ENCODE measurements around the gene COL6A6.

DNA sequence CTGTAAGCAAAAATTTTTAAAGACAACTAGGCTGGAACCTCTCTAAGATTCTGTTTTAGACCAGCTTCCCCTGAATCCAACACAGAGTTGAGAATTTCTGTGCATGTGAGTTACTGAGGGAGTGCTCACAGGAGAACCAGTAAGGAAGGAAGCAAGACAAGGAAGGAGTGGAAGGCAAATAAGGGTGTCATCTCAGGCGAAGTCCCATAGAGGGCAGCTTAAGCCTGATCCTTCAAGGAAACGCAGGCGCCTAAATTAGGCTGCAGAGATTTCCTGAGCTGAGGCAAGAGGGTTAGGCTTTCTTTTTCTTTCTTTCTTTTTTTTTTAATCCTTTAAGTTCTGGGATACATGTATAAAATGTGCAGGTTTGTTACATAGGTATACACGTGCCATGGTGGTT lies 36.2 kb upstream of the COL6A6 start:
- TF ChIP-seq, protein P1, sequence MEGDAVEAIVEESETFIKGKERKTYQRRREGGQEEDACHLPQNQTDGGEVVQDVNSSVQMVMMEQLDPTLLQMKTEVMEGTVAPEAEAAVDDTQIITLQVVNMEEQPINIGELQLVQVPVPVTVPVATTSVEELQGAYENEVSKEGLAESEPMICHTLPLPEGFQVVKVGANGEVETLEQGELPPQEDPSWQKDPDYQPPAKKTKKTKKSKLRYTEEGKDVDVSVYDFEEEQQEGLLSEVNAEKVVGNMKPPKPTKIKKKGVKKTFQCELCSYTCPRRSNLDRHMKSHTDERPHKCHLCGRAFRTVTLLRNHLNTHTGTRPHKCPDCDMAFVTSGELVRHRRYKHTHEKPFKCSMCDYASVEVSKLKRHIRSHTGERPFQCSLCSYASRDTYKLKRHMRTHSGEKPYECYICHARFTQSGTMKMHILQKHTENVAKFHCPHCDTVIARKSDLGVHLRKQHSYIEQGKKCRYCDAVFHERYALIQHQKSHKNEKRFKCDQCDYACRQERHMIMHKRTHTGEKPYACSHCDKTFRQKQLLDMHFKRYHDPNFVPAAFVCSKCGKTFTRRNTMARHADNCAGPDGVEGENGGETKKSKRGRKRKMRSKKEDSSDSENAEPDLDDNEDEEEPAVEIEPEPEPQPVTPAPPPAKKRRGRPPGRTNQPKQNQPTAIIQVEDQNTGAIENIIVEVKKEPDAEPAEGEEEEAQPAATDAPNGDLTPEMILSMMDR (IDR thresholded peaks at IDR 0.05): peak; percentile 27 to 41 (median 35)
- TF ChIP-seq POLR2A (IDR thresholded peaks at IDR 0.05): no peak

Measured in uterus (tissue), 2 donors.